H9 (cell line): ENCODE data around the gene PARVB. TPM values are rescaled to one million over a fixed set of nuclear protein-coding genes. Genes with fewer than 3 reads are reported as not detected.
A peak's percentile ranks its signal among the peaks of the same experiment; 100 is the strongest.

Experiments used
- DNase-seq: peaks from one replicate; pipeline ENCODE4 v3.0.0-alpha.2; 2017
- H2AFZ ChIP-seq: one replicate; pipeline ENCODE4 v1.6.1; 2013; ENCODE audit warnings: mild to moderate bottlenecking, low read length, control low read depth, moderate library complexity
- H2AK5ac ChIP-seq: 2 replicates; pipeline ENCODE4 v1.6.1; 2013; ENCODE audit warnings: low read length, control low read depth, mixed read lengths; ENCODE audit not compliant: insufficient read length
- H2BK120ac ChIP-seq: one replicate; pipeline ENCODE4 v1.6.1; 2013; ENCODE audit warnings: low read depth, mild to moderate bottlenecking, low read length, control low read depth, inconsistent platforms; ENCODE audit not compliant: poor library complexity, severe bottlenecking
- H2BK12ac ChIP-seq: 2 replicates; pipeline ENCODE4 v1.6.1; 2013; ENCODE audit warnings: low read length, control low read depth, mixed read lengths, low read depth; ENCODE audit not compliant: insufficient read length
- H2BK15ac ChIP-seq: 2 replicates; pipeline ENCODE4 v1.6.1; 2013; ENCODE audit warnings: low read depth, low read length, control low read depth
- H2BK20ac ChIP-seq: one replicate; pipeline ENCODE4 v1.6.1; 2013; ENCODE audit warnings: low read depth, mild to moderate bottlenecking, low read length, control low read depth, inconsistent platforms; ENCODE audit not compliant: poor library complexity, severe bottlenecking
- H2BK5ac ChIP-seq: 2 replicates; pipeline ENCODE4 v1.6.1; 2013; ENCODE audit warnings: low read length, control low read depth, mixed read lengths; ENCODE audit not compliant: insufficient read length
- H3K14ac ChIP-seq: 2 replicates; pipeline ENCODE4 v1.6.1; 2013; ENCODE audit warnings: low read length, control low read depth; ENCODE audit not compliant: insufficient read depth
- H3K18ac ChIP-seq: 2 replicates; pipeline ENCODE4 v1.6.1; 2013; ENCODE audit warnings: low read depth, mild to moderate bottlenecking, mixed read lengths, low read length, control low read depth; ENCODE audit not compliant: insufficient read length
- H3K23ac ChIP-seq: 2 replicates; pipeline ENCODE4 v1.6.1; 2013; ENCODE audit warnings: low read length, control low read depth, mixed read lengths, low read depth; ENCODE audit not compliant: insufficient read length
- H3K23me2 ChIP-seq: 2 replicates; pipeline ENCODE4 v1.6.1; 2013; ENCODE audit warnings: low read depth, mild to moderate bottlenecking, mixed read lengths, low read length, control low read depth; ENCODE audit not compliant: insufficient read length, poor library complexity, severe bottlenecking
- H3K27ac ChIP-seq: 2 replicates; pipeline ENCODE4 v1.5.1; 2013; ENCODE audit warnings: low read length, control low read depth, mixed read lengths, low read depth; ENCODE audit not compliant: insufficient read length
- H3K27me3 ChIP-seq: 2 replicates; pipeline ENCODE4 v1.6.1; 2013; ENCODE audit warnings: low read length, control low read depth, inconsistent platforms; ENCODE audit not compliant: insufficient read depth
- H3K4ac ChIP-seq: 2 replicates; pipeline ENCODE4 v1.6.1; 2013; ENCODE audit warnings: low read depth, mild to moderate bottlenecking, control low read depth, inconsistent platforms, low read length, moderate library complexity
- H3K4me1 ChIP-seq: 2 replicates; pipeline ENCODE4 v1.6.1; 2013; ENCODE audit warnings: low read length, control low read depth, inconsistent platforms; ENCODE audit not compliant: insufficient read depth
- H3K4me2 ChIP-seq: 2 replicates; pipeline ENCODE4 v1.6.1; 2013; ENCODE audit warnings: low read length, control low read depth, mixed read lengths; ENCODE audit not compliant: insufficient read length, insufficient read depth
- H3K56ac ChIP-seq: 2 replicates; pipeline ENCODE4 v1.6.1; 2013; ENCODE audit warnings: low read depth, mild to moderate bottlenecking, mixed read lengths, low read length, control low read depth; ENCODE audit not compliant: insufficient read length
- H3K79me1 ChIP-seq: 2 replicates; pipeline ENCODE4 v1.6.1; 2013; ENCODE audit warnings: low read depth, mild to moderate bottlenecking, moderate library complexity, low read length, control low read depth, inconsistent platforms; ENCODE audit not compliant: insufficient read depth, poor library complexity, severe bottlenecking
- H3K79me2 ChIP-seq: 2 replicates; pipeline ENCODE4 v1.6.1; 2013; ENCODE audit warnings: low read length, control low read depth, inconsistent platforms; ENCODE audit not compliant: insufficient read depth
- H3K9ac ChIP-seq: 2 replicates; pipeline ENCODE4 v1.6.1; 2013; ENCODE audit warnings: low read length, control low read depth, mixed read lengths; ENCODE audit not compliant: insufficient read length; ENCODE audit errors: extremely low read depth
- H3K9me3 ChIP-seq: one replicate; pipeline ENCODE4 v1.6.1; 2013; ENCODE audit warnings: low read depth, low read length, inconsistent platforms; ENCODE audit not compliant: control insufficient read depth
- H3T11ph ChIP-seq: one replicate; pipeline ENCODE4 v1.6.1; 2013; ENCODE audit warnings: mild to moderate bottlenecking, low read length, control low read depth, inconsistent platforms
- H4K20me1 ChIP-seq: one replicate; pipeline ENCODE4 v1.6.1; 2013; ENCODE audit not compliant: control insufficient read depth, insufficient read length, insufficient read depth
- H4K5ac ChIP-seq: 2 replicates; pipeline ENCODE4 v1.6.1; 2013; ENCODE audit warnings: low read depth, mild to moderate bottlenecking, mixed read lengths, low read length, control low read depth; ENCODE audit not compliant: insufficient read length
- H4K8ac ChIP-seq: replicated peaks from 2 replicates; pipeline ENCODE4 v1.6.1; 2013; ENCODE audit warnings: low read length, control low read depth, mixed read lengths, low read depth; ENCODE audit not compliant: insufficient read length
- H4K91ac ChIP-seq: 2 replicates; pipeline ENCODE4 v1.6.1; 2013; ENCODE audit warnings: low read depth, mild to moderate bottlenecking, moderate library complexity, mixed read lengths, low read length, control low read depth; ENCODE audit not compliant: insufficient read length
- H3K27ac Mint-ChIP-seq, 3 experiments: 2 replicates in 2 of 3; 3 replicates in 1 of 3; pipeline ENCODE4 v1.8.0; 2020 to 2021; ENCODE audit warnings: mixed read lengths in 3 of 3, mild to moderate bottlenecking in 1 of 3, moderate library complexity in 1 of 3
- H3K27me3 Mint-ChIP-seq: 2 replicates; pipeline ENCODE4 v1.8.0; 2021; ENCODE audit warnings: low read depth, mild to moderate bottlenecking, moderate library complexity, mixed read lengths
- H3K36me3 Mint-ChIP-seq, 3 experiments: 2 replicates in 2 of 3; 3 replicates in 1 of 3; pipeline ENCODE4 v1.8.0; 2020 to 2021; ENCODE audit warnings: low read depth in 3 of 3, mixed read lengths in 3 of 3; ENCODE audit not compliant: insufficient read depth in 1 of 3
- H3K4me1 Mint-ChIP-seq, 2 experiments: 2 replicates each; pipeline ENCODE4 v1.8.0; 2020; ENCODE audit warnings: mixed read lengths in 2 of 2
- H3K4me3 Mint-ChIP-seq, 2 experiments: 2 replicates in 1 of 2; 3 replicates in 1 of 2; pipeline ENCODE4 v1.8.0; 2020 to 2021; ENCODE audit warnings: mild to moderate bottlenecking in 2 of 2, mixed read lengths in 2 of 2, moderate library complexity in 1 of 2
- H3K9me3 Mint-ChIP-seq, 2 experiments: 2 replicates in 1 of 2; 3 replicates in 1 of 2; pipeline ENCODE4 v1.8.0; 2020; ENCODE audit warnings: mild to moderate bottlenecking in 2 of 2, mixed read lengths in 2 of 2, moderate library complexity in 1 of 2
- CTCF ChIP-seq: fragments of 200-600 bp; sonication (generic); conservative IDR thresholded peaks from 3 replicates; pipeline ENCODE4 v1.8.0; 2021; ENCODE audit warnings: antibody characterized with exemption, mild to moderate bottlenecking
- WGBS: extraction: QIAGEN DNeasy Blood & Tissue Kit; methylation state at CpG from one replicate; pipeline ENCODE4 v1.1.7; 2013; ENCODE audit warnings: missing lambda C conversion rate, low lambda C conversion rate, mixed read lengths; ENCODE audit not compliant: insufficient read length; ENCODE audit errors: extremely low coverage; 5-methylcytosine and 5-hydroxymethylcytosine counted together
- total RNA-seq: library from RNA; stranded (reverse); gene quantifications from 2 replicates; pipeline ENCODE4 v1.2.1, GENCODE V29; 2021

Gene PARVB
- total RNA-seq, 1 experiment from 2014 or later = 15.6 TPM

- peaks cover 11% of the 10 kb centered on the region for H3K27me3 Mint-ChIP-seq
- Histone ChIP-seq H3T11ph (no peak overlapping the region), H4K8ac (no peak overlapping the region), H2BK20ac (no peak overlapping the region), H2BK12ac (no peak overlapping the region), H3K79me2 (no peaks in the 10 kb centered on the region), H4K5ac (peak overlapping the region; percentile 8), H4K91ac (no peak overlapping the region), H2BK15ac (no peak overlapping the region), H3K4me2 (no peak overlapping the region), H3K27me3 (no peaks in the 10 kb centered on the region), H3K56ac (no peak overlapping the region), H2AFZ (no peak overlapping the region), H2BK5ac (no peak overlapping the region), H4K20me1 (no peaks in the 10 kb centered on the region), H3K79me1 (no peaks in the 10 kb centered on the region), H3K9me3 (no peaks in the 10 kb centered on the region), H3K4me1 (no peaks in the 10 kb centered on the region), H3K23me2 (no peaks in the 10 kb centered on the region), H3K9ac (no peak overlapping the region), H3K18ac (no peak overlapping the region), H3K23ac (no peak overlapping the region), H2AK5ac (no peak overlapping the region), H3K27ac (no peak overlapping the region), H3K4ac (no peak overlapping the region), H2BK120ac (no peak overlapping the region), H3K14ac (no peak overlapping the region)
- no peak for DNase-seq
- 100% methylated on average over 1 of the region's 3 CpGs for WGBS
- no peak for TF ChIP-seq CTCF
- no peak overlapping the region for H3K27ac Mint-ChIP-seq
- peaks cover 0 to 14% of the 10 kb centered on the region in 2 experiments; a peak in 3 of 5 replicates for H3K9me3 Mint-ChIP-seq
- peaks cover 0 to 3% (median 0%) of the 10 kb centered on the region in 3 experiments; a peak in 2 of 7 replicates for H3K36me3 Mint-ChIP-seq
- H3K4me3 Mint-ChIP-seq = no peak overlapping the region
- peaks cover 0 to 4% of the 10 kb centered on the region in 2 experiments; a peak in 2 of 4 replicates for H3K4me1 Mint-ChIP-seq
Observed at GRCh38 chr22:44213489-44214043, 189.5 kb downstream of the PARVB start.
